Measurements from ENCODE around the gene TMEM87B. TPM values are rescaled to one million over a fixed set of nuclear protein-coding genes. Genes with fewer than 3 reads are reported as not detected.

Gene TMEM87B
- total and polyA plus RNA-seq, 9 donors = 7.1 to 23.8 (median 13.2) TPM

DNA sequence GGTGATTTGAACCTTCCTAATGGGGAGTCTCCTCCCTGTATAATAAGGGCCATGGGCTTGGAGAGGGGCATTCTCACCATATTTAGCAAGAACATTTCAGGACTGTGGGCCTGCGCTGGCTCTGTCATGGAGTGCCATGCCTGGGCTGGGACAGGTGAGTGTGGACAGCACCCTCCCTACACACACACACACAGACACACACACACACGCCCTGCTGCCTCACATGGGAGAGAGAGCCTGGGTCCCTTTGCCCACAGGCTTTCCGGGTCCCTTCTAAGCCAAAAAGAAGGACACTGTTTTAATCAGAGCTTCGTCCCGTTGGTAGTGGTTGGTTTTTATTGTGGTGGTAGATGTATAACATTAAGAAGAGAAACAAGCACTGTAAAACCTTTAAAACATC, 31.4 kb upstream of the TMEM87B start:
- intact Hi-C loops (cut with DNase I) = no loop called here
- Histone ChIP-seq H3K9me3 (no peaks in the 10 kb centered on the region), H3K27me3 (no peaks in the 10 kb centered on the region), H3K27ac (no peak overlapping the region), H3K4me1 (ENCODE audit: insufficient read depth) (no peaks in the 10 kb centered on the region), H3K36me3 (no peaks in the 10 kb centered on the region), H3K4me3 (no peak overlapping the region)
- DNase-seq = no peak
- TF ChIP-seq EP300 (IDR thresholded peaks at IDR 0.05) (no peak), POLR2A (IDR thresholded peaks at IDR 0.05) (no peak)
- TF ChIP-seq, protein P1, sequence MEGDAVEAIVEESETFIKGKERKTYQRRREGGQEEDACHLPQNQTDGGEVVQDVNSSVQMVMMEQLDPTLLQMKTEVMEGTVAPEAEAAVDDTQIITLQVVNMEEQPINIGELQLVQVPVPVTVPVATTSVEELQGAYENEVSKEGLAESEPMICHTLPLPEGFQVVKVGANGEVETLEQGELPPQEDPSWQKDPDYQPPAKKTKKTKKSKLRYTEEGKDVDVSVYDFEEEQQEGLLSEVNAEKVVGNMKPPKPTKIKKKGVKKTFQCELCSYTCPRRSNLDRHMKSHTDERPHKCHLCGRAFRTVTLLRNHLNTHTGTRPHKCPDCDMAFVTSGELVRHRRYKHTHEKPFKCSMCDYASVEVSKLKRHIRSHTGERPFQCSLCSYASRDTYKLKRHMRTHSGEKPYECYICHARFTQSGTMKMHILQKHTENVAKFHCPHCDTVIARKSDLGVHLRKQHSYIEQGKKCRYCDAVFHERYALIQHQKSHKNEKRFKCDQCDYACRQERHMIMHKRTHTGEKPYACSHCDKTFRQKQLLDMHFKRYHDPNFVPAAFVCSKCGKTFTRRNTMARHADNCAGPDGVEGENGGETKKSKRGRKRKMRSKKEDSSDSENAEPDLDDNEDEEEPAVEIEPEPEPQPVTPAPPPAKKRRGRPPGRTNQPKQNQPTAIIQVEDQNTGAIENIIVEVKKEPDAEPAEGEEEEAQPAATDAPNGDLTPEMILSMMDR (IDR thresholded peaks at IDR 0.05) = no peak
- WGBS, 3 donors = 86 to 94% (median 94%) methylated on average over 5 of the region's 5 CpGs

DNA sequence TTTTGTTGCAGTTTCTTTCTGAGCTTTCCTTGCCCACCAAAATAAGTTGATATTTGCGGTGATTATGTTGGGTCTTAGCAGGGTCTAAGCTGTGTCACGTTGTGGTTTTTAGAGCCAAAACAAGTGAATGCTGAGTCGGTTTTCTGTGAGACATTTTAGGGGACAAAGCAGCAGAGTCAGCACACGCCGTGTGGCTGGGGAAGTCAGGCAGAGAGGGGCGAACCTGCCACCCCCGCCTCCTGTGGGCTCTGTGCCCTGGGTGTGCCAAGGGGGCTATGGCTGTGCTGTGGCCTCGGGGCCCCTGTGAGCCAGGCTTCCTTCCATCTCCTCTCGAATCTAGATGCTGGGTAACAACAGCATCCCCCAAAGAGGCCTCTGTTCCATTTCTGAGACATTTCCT, 30.8 kb upstream of the TMEM87B start:
- Histone ChIP-seq H3K36me3 (no peaks in the 10 kb centered on the region), H3K4me1 (ENCODE audit: insufficient read depth) (no peaks in the 10 kb centered on the region), H3K4me3 (no peak overlapping the region), H3K27me3 (no peaks in the 10 kb centered on the region), H3K9me3 (no peaks in the 10 kb centered on the region), H3K27ac (no peak overlapping the region)
- 72 to 82% (median 82%) methylated on average over 9 of the region's 9 CpGs for WGBS, 3 donors
- no peak for DNase-seq
- intact Hi-C loops (cut with DNase I) = no loop called here
- TF ChIP-seq EP300 (IDR thresholded peaks at IDR 0.05) (no peak), POLR2A (IDR thresholded peaks at IDR 0.05) (no peak)
- TF ChIP-seq, protein P1 (IDR thresholded peaks at IDR 0.05) = no peak

DNA sequence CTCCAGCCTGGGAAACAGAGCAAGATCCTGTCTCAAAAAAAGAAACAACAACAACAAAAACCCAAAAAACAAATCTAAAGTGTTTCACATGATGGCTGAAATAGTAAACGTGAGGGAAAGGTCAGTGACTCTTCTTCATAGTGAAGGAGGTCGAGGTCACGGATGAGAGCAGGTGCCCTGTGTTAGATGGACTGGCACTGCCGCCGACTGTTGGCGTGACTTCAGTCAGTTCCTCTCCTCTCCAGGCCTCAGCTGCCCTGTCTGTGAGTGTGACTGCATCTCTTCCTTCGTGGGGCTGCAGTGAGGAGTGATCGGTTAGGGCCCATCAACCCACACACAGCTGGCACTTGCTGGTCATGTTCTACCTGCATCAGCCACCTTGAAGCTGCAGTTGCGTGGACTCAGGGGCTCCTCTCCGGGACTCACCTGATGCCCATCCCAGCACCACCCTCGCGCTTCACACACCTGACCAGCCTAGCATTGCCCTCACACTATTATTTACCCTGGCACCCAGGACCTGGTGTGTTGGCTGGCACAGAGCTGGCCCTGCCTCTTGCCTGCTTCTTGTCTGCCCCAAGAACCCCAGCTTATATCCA, 30.1 kb upstream of the TMEM87B start:
- H3K36me3 ChIP-seq = no peaks in the 10 kb centered on the region
- no peaks in the 10 kb centered on the region for H3K27me3 ChIP-seq
- DNase-seq = no peak
- intact Hi-C loops (cut with DNase I) = no loop called here
- no peak overlapping the region for H3K27ac ChIP-seq
- no peaks in the 10 kb centered on the region for H3K4me1 ChIP-seq (ENCODE audit: insufficient read depth)
- TF ChIP-seq POLR2A (IDR thresholded peaks at IDR 0.05) (no peak), EP300 (IDR thresholded peaks at IDR 0.05) (no peak)
- TF ChIP-seq, protein P1 (IDR thresholded peaks at IDR 0.05) = no peak
- H3K4me3 ChIP-seq = no peak overlapping the region
- H3K9me3 ChIP-seq = no peaks in the 10 kb centered on the region
- 91 to 95% (median 94%) methylated on average over 12 of the region's 12 CpGs for WGBS, 3 donors

DNA sequence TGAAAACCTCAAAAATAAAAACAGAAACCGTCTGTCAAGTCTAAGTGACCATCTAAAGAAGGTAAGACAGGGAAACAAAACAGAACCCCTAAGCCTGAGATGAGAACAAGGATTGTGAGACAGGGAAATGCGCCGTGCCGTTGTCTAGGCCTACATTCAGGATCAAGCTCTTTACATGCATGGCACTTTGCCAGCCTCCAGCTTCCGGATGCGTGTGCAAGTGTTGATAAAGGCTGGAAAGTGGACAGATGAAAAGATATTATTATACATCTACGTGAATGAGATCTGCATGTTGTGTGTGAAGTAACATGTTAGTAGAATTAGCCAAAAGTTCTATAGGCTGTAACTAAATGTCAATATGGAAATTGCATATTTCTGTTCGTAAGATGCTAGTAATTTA, 28.6 kb upstream of the TMEM87B start:
- H3K36me3 ChIP-seq = no peaks in the 10 kb centered on the region
- H3K4me1 ChIP-seq (ENCODE audit: insufficient read depth) = no peaks in the 10 kb centered on the region
- no peak overlapping the region for H3K4me3 ChIP-seq
- WGBS, 3 donors = 77 to 83% (median 78%) methylated on average over 8 of the region's 8 CpGs
- no peaks in the 10 kb centered on the region for H3K27me3 ChIP-seq
- intact Hi-C loops (cut with DNase I) = no loop called here
- TF ChIP-seq EP300 (IDR thresholded peaks at IDR 0.05) = no peak
- TF ChIP-seq POLR2A (IDR thresholded peaks at IDR 0.05) = no peak
- TF ChIP-seq, protein P1 (IDR thresholded peaks at IDR 0.05) = no peak
- H3K27ac ChIP-seq = no peak overlapping the region
- no peaks in the 10 kb centered on the region for H3K9me3 ChIP-seq
- DNase-seq = no peak

All from ovary (tissue), 9 donors.